H1 (cell line): ENCODE measurements around the gene NTNG2. TPM values are rescaled to one million over a fixed set of nuclear protein-coding genes. Genes with fewer than 3 reads are reported as not detected.

ENCODE experiments used
- CTCF ChIA-PET: fragments of 300-600 bp; sonication (Branson Sonifier 250); formaldehyde crosslinking; loops from one replicate; lab custom pipeline; 2021; ENCODE audit not compliant: partially characterized antibody; lab: Charles Lee
- POLR2A ChIA-PET: fragments of 300-600 bp; sonication (Branson Sonifier 250); formaldehyde crosslinking; loops from one replicate; lab custom pipeline; 2021; ENCODE audit warnings: inconsistent platforms; ENCODE audit not compliant: partially characterized antibody; lab: Charles Lee
- DNase-seq, 2 experiments: peaks; one replicate each; pipeline versions ENCODE4 v3.0.0 to v3.0.0-alpha.2; 2010 to 2022; ENCODE audit warnings: low spot score in 2 of 2, low read depth in 1 of 2, mixed read lengths in 1 of 2
- FAIRE-seq: peaks from 2 replicates; lab custom pipeline; 2011; peaks lifted over from hg19 to GRCh38; lab: Jason Lieb, UNC
- H2AFZ ChIP-seq: 2 replicates; pipeline ENCODE4 v1.8.1; 2012; ENCODE audit warnings: low read length, inconsistent platforms
- H2AK5ac ChIP-seq: 2 replicates; pipeline ENCODE4 v1.6.1; 2013; ENCODE audit warnings: low read depth, low read length
- H2BK120ac ChIP-seq: replicated peaks from 2 replicates; pipeline ENCODE3; 2013; ENCODE audit warnings: low read depth, low read length, inconsistent platforms
- H2BK12ac ChIP-seq: 2 replicates; pipeline ENCODE4 v1.6.1; 2013; ENCODE audit warnings: low read depth, low read length
- H2BK15ac ChIP-seq: 2 replicates; pipeline ENCODE4 v1.6.1; 2013; ENCODE audit warnings: low read length
- H2BK20ac ChIP-seq: 2 replicates; pipeline ENCODE4 v1.6.1; 2013; ENCODE audit warnings: low read length
- H2BK5ac ChIP-seq: 2 replicates; pipeline ENCODE4 v1.6.1; 2013; ENCODE audit warnings: low read depth, low read length
- H3K14ac ChIP-seq: 2 replicates; pipeline ENCODE4 v1.6.1; 2013; ENCODE audit warnings: inconsistent platforms; ENCODE audit not compliant: insufficient read length
- H3K18ac ChIP-seq: 2 replicates; pipeline ENCODE4 v1.6.1; 2013; ENCODE audit warnings: low read length; ENCODE audit errors: extremely low read depth
- H3K23ac ChIP-seq: 2 replicates; pipeline ENCODE4 v1.6.1; 2013; ENCODE audit warnings: inconsistent platforms; ENCODE audit not compliant: insufficient read length
- H3K23me2 ChIP-seq: 2 replicates; pipeline ENCODE4 v1.6.1; 2013; ENCODE audit warnings: low read depth, low read length
- H3K27ac ChIP-seq: 2 replicates; pipeline ENCODE4 v1.6.1; 2011; ENCODE audit warnings: low read depth, low read length, inconsistent platforms
- H3K27me3 ChIP-seq, 4 experiments: replicated peaks in 1 of 4; 1 replicate in 1 of 4; 2 replicates in 3 of 4; pipeline versions ENCODE4 v1.6.1 to v1.8.1; 2011 to 2013; ENCODE audit warnings: low read length in 3 of 4, mild to moderate bottlenecking in 3 of 4, inconsistent platforms in 2 of 4, mixed read lengths in 2 of 4, moderate library complexity in 1 of 4; ENCODE audit not compliant: control insufficient read depth in 3 of 4, insufficient read depth in 3 of 4; ENCODE audit errors: extremely low read depth in 1 of 4
- H3K36me3 ChIP-seq, 4 experiments: 2 replicates each; pipeline versions ENCODE4 v1.6.1 to v1.8.1; 2011 to 2013; ENCODE audit warnings: mild to moderate bottlenecking in 4 of 4, low read length in 3 of 4, moderate library complexity in 2 of 4, control low read depth in 1 of 4, inconsistent platforms in 1 of 4; ENCODE audit not compliant: insufficient read depth in 4 of 4, control insufficient read depth in 2 of 4
- H3K4ac ChIP-seq: replicated peaks from 2 replicates; pipeline ENCODE3; 2013; ENCODE audit warnings: low read length, low read depth, mixed read lengths, inconsistent platforms; ENCODE audit not compliant: insufficient read length
- H3K4me1 ChIP-seq, 4 experiments: replicated peaks in 1 of 4; 1 replicate in 1 of 4; 2 replicates in 3 of 4; pipeline versions ENCODE4 v1.6.1 to v1.8.1; 2011 to 2013; ENCODE audit warnings: low read length in 3 of 4, inconsistent platforms in 2 of 4, mixed read lengths in 1 of 4; ENCODE audit not compliant: insufficient read depth in 4 of 4, control insufficient read depth in 3 of 4
- H3K4me2 ChIP-seq, 2 experiments: 2 replicates each; pipeline versions ENCODE4 v1.6.1 to v1.8.1; 2011 to 2013; ENCODE audit warnings: low read depth in 2 of 2, low read length in 2 of 2, control low read depth in 1 of 2, inconsistent platforms in 1 of 2, mild to moderate bottlenecking in 1 of 2; ENCODE audit not compliant: insufficient read depth in 1 of 2
- H3K4me3 ChIP-seq, 4 experiments: fragments of 200-600, 300-600 bp in 1 of 4; sonication (generic), shearing (Covaris generic), sonication (Bioruptor Twin) in 1 of 4; 2 replicates each; pipeline versions ENCODE4 v1.5.1 to v1.8.1; 2011 to 2016; ENCODE audit warnings: low read length in 4 of 4, low read depth in 3 of 4, control low read depth in 2 of 4, inconsistent platforms in 2 of 4, mild to moderate bottlenecking in 2 of 4, mixed read lengths in 1 of 4, moderate library complexity in 1 of 4; ENCODE audit not compliant: insufficient read depth in 2 of 4; ENCODE audit errors: extremely low read depth in 1 of 4
- H3K56ac ChIP-seq: replicated peaks from 2 replicates; pipeline ENCODE3; 2013; ENCODE audit warnings: low read depth, mild to moderate bottlenecking, mixed read lengths, low read length, inconsistent platforms; ENCODE audit not compliant: insufficient read length
- H3K79me1 ChIP-seq: 2 replicates; pipeline ENCODE4 v1.6.1; 2013; ENCODE audit warnings: low read depth, low read length, control low read depth
- H3K79me2 ChIP-seq, 2 experiments: 2 replicates each; pipeline versions ENCODE4 v1.6.1 to v1.8.1; 2012 to 2013; ENCODE audit warnings: low read length in 2 of 2, mild to moderate bottlenecking in 2 of 2, inconsistent platforms in 1 of 2; ENCODE audit not compliant: insufficient read depth in 2 of 2, control insufficient read depth in 1 of 2
- H3K9ac ChIP-seq, 4 experiments: replicated peaks in 1 of 4; 1 replicate in 1 of 4; 2 replicates in 3 of 4; pipeline versions ENCODE4 v1.6.1 to v1.8.1; 2011 to 2013; ENCODE audit warnings: low read depth in 3 of 4, low read length in 3 of 4, control low read depth in 2 of 4, mild to moderate bottlenecking in 2 of 4, moderate library complexity in 2 of 4, inconsistent platforms in 1 of 4; ENCODE audit errors: extremely low read depth in 1 of 4
- H3K9me3 ChIP-seq, 2 experiments: 2 replicates each; pipeline versions ENCODE4 v1.6.1 to v1.8.1; 2012 to 2013; ENCODE audit warnings: mild to moderate bottlenecking in 2 of 2, moderate library complexity in 2 of 2, control low read depth in 1 of 2, inconsistent platforms in 1 of 2, low read depth in 1 of 2, low read length in 1 of 2, mixed read lengths in 1 of 2; ENCODE audit not compliant: insufficient read depth in 2 of 2
- H4K20me1 ChIP-seq, 2 experiments: replicated peaks in 1 of 2; 2 replicates each; pipeline versions ENCODE3 to v1.8.1; 2011 to 2013; ENCODE audit warnings: inconsistent platforms in 2 of 2, low read length in 2 of 2, mild to moderate bottlenecking in 1 of 2; ENCODE audit not compliant: insufficient read depth in 2 of 2, control insufficient read depth in 1 of 2
- H4K5ac ChIP-seq: 2 replicates; pipeline ENCODE4 v1.6.1; 2013; ENCODE audit warnings: low read length, low read depth, mixed read lengths, inconsistent platforms; ENCODE audit not compliant: insufficient read length
- H4K8ac ChIP-seq: 2 replicates; pipeline ENCODE4 v1.8.0; 2013; ENCODE audit warnings: mild to moderate bottlenecking, moderate library complexity, low read length, inconsistent platforms; ENCODE audit not compliant: insufficient read depth; ENCODE audit errors: extremely low read depth
- H4K91ac ChIP-seq: replicated peaks from 2 replicates; pipeline ENCODE3; 2013; ENCODE audit warnings: low read length, mixed read lengths, inconsistent platforms; ENCODE audit not compliant: insufficient read length
- GABPA ChIP-seq: IDR thresholded peaks from 2 replicates; pipeline ENCODE4 v1.6.1; 2011; ENCODE audit warnings: mild to moderate bottlenecking, low read length, moderate library complexity, borderline replicate concordance; ENCODE audit not compliant: insufficient read depth
- RBBP5 ChIP-seq: IDR thresholded peaks from 2 replicates; pipeline ENCODE4 v1.7.1; 2012; ENCODE audit warnings: low read depth, mild to moderate bottlenecking, inconsistent platforms, low read length, moderate library complexity, borderline replicate concordance
- SP2 ChIP-seq: IDR thresholded peaks from 2 replicates; pipeline ENCODE4 v1.6.1; 2012; ENCODE audit warnings: mild to moderate bottlenecking, low read length, inconsistent platforms
- WGBS, 2 experiments: shearing (Covaris generic) in 1 of 2; methylation state at CpG; one replicate each; pipeline versions ENCODE4 v1.1.6 to v1.1.7; 2013 to 2015; ENCODE audit warnings: low lambda C conversion rate in 2 of 2, mixed read lengths in 2 of 2, inconsistent platforms in 1 of 2, low coverage in 1 of 2, missing lambda C conversion rate in 1 of 2; ENCODE audit not compliant: insufficient replicate concordance in 2 of 2, insufficient coverage in 1 of 2, insufficient read length in 1 of 2; ENCODE audit errors: extremely low coverage in 1 of 2, missing lambda C conversion rate in 1 of 2; 5-methylcytosine and 5-hydroxymethylcytosine counted together
- polyA plus RNA-seq, 7 experiments: library from polyadenylated mRNA; depleted of rRNA in 3 of 7; stranded (reverse) in 5 of 7; unstranded in 2 of 7; fragments of >200 nt in 5 of 7; fragments of 200-250 nt in 2 of 7; gene quantifications; 1 replicate in 5 of 7; 2 replicates in 1 of 7; 4 replicates in 1 of 7; pipeline versions ENCODE4 v1.2.1 to v1.2.3, GENCODE V29; 2011 to 2013; ENCODE audit warnings: missing spikeins in 2 of 7, mixed read lengths in 2 of 7
- total RNA-seq: library from RNA; stranded (reverse); fragmentation: NEBNext Ultra II Directional; extraction: Animal tissue kit (Norgen Biotek cat#: 25700); gene quantifications from 2 replicates; pipeline ENCODE4 v1.2.1, GENCODE V29; 2021
- TF ChIP-seq, protein P1 (sequence below): IDR thresholded peaks from 2 replicates; pipeline ENCODE4 v1.6.1; 2012; ENCODE audit warnings: low read length, inconsistent platforms
- TF ChIP-seq, protein P2 (sequence below): IDR thresholded peaks from 2 replicates; pipeline ENCODE4 v1.6.1; 2011; ENCODE audit warnings: low read length, improper control_type of control experiment

NTNG2 gene
- total and polyA plus RNA-seq, 2 of the 8 experiments (the other 6 are each of a cell fraction or from before 2014, with no cell fraction given) = 1.4 to 1.5 TPM

GRCh38 chr9:132167192-132167591 is 5.3 kb downstream of the NTNG2 start:
- Histone ChIP-seq H3K9me3 (no peaks in the 10 kb centered on the region), H2AFZ (no peak overlapping the region), H2BK120ac (no peak overlapping the region), H2AK5ac (no peak overlapping the region), H3K18ac (no peak overlapping the region), H4K91ac (no peak overlapping the region), H3K79me2 (no peaks in the 10 kb centered on the region), H3K23me2 (peaks cover 5% of the 10 kb centered on the region; the same call in 1 of the 2 replicates), H2BK5ac (no peak overlapping the region), H3K36me3 (no peaks in the 10 kb centered on the region; a peak in 1 of 8 replicates), H2BK15ac (no peak overlapping the region; the same call in 1 of the 2 replicates), H3K56ac (no peak overlapping the region), H4K20me1 (peaks cover 0 to 3% of the 10 kb centered on the region in 2 experiments), H3K4me2 (no peak overlapping the region), H2BK20ac (no peak overlapping the region), H3K4me1 (peaks cover 2 to 3% (median 2%) of the 10 kb centered on the region in 4 experiments; a peak in 5 of 7 replicates), H3K79me1 (no peaks in the 10 kb centered on the region), H3K4ac (no peak overlapping the region), H2BK12ac (no peak overlapping the region), H4K5ac (no peak overlapping the region), H3K27ac (no peak overlapping the region), H3K27me3 (peaks cover 16 to 44% (median 40%) of the 10 kb centered on the region in 4 experiments), H3K14ac (no peak overlapping the region), H3K4me3 (no peak overlapping the region), H4K8ac (no peak overlapping the region), H3K9ac (no peak overlapping the region), H3K23ac (no peak overlapping the region)
- FAIRE-seq = no peak
- ChIA-PET POLR2A (interaction anchor here (1.1 to 1.8 kb wide), 3 partner anchors 9 to 61 kb away, joined by 3 to 4 read pairs (median 3); no protein-coding TSS in a partner anchor), CTCF (interaction anchor here (0.6 to 12.1 kb wide), 44 partner anchors 8 to 484 kb away, joined by 3 to 370 read pairs (median 4); no protein-coding TSS in a partner anchor)
- no peak for DNase-seq
- WGBS, 2 experiments = 84% methylated on average over 7 of the region's 7 CpGs; no CpG with 5 or more reads in 1 of the 2 experiments
- TF ChIP-seq, protein P1, sequence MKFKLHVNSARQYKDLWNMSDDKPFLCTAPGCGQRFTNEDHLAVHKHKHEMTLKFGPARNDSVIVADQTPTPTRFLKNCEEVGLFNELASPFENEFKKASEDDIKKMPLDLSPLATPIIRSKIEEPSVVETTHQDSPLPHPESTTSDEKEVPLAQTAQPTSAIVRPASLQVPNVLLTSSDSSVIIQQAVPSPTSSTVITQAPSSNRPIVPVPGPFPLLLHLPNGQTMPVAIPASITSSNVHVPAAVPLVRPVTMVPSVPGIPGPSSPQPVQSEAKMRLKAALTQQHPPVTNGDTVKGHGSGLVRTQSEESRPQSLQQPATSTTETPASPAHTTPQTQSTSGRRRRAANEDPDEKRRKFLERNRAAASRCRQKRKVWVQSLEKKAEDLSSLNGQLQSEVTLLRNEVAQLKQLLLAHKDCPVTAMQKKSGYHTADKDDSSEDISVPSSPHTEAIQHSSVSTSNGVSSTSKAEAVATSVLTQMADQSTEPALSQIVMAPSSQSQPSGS = no peak
- TF ChIP-seq, protein P2, sequence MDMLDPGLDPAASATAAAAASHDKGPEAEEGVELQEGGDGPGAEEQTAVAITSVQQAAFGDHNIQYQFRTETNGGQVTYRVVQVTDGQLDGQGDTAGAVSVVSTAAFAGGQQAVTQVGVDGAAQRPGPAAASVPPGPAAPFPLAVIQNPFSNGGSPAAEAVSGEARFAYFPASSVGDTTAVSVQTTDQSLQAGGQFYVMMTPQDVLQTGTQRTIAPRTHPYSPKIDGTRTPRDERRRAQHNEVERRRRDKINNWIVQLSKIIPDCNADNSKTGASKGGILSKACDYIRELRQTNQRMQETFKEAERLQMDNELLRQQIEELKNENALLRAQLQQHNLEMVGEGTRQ = no peak
- TF ChIP-seq RBBP5 (no peak), SP2 (no peak), GABPA (no peak)
